HL-60/S4 treated with retinoic acid at 250 ng/mL for 4 days and 3 days (cell line): ENCODE measurements around the gene C1QTNF4.

Experiments used
- in situ Hi-C: fragments of 300-500 bp; cut with MboI; formaldehyde crosslinking; loops from 2 replicates; pipeline ENCODE4 v1.7.0; 2022; ENCODE audit warnings: low sequenced_read_pairs

Gene C1QTNF4

GRCh38 chr11:47593492-47593933, 698 bp downstream of the C1QTNF4 start:
- in situ Hi-C loops = no loop called here

GRCh38 chr11:47592970-47593369, 1.2 kb downstream of the C1QTNF4 start:
- in situ Hi-C loops = no loop called here

GRCh38 chr11:47592251-47592650, 2.0 kb downstream of the C1QTNF4 start:
- in situ Hi-C loops = no loop called here

GRCh38 chr11:47591764-47592163, 2.4 kb downstream of the C1QTNF4 start:
- in situ Hi-C loops = no loop called here

GRCh38 chr11:47589977-47590861, 4.0 kb downstream of the C1QTNF4 start:
- in situ Hi-C loops = no loop called here

GRCh38 chr11:47589584-47589976, 4.6 kb downstream of the C1QTNF4 start:
- in situ Hi-C loops = no loop called here

GRCh38 chr11:47589118-47589517, 5.1 kb downstream of the C1QTNF4 start:
- in situ Hi-C loops = no loop called here

- in situ Hi-C loops = no loop called here
Observed at GRCh38 chr11:47587723-47588326, 6.4 kb downstream of the C1QTNF4 start.

- in situ Hi-C loops = no loop called here
Observed at GRCh38 chr11:47587039-47587716, 7.0 kb downstream of the C1QTNF4 start.

DNA sequence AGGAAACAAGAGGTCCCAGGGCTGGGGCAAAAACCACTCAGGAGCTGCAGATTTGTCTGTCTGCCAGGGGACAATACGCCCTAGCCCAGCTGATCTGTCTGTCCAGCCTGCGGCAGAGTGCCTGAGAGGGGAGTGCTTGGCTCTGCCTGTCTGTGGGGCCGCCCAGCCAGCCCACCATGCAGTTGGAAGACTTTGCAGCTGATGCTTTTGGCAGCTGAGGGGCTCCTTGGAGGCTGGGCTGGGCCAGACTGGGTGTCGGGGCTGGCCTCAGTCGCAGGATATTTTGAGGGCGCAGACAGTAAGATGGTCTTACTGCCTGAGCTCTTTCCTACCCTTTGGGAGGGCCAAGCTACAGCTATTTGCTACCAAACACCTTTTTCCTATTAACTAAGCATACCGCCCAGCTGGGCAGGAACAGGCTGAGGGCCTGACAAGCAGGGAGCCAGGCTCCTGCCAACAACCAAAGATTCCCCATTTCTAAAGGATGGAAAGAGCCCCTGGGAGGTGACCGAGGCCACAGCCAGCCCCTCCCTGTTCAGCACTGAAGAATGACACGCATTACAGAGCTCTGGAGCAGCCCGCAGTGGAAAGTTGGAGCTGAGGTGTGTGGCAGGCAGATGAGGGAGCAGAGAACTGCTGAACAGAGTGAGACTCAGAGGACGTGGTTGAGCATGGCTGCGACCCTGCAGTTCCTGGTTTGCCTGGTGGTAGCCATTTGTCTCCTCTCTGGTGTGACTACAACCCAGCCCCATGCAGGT, 7.9 kb downstream of the C1QTNF4 start, which contains the start of gene FAM180B:
Gene FAM180B (plus strand): TSS at position 581 of the 758 bp plus-strand sequence. CDS start 91 bp downstream, at position 672.
- in situ Hi-C loops = no loop called here

DNA sequence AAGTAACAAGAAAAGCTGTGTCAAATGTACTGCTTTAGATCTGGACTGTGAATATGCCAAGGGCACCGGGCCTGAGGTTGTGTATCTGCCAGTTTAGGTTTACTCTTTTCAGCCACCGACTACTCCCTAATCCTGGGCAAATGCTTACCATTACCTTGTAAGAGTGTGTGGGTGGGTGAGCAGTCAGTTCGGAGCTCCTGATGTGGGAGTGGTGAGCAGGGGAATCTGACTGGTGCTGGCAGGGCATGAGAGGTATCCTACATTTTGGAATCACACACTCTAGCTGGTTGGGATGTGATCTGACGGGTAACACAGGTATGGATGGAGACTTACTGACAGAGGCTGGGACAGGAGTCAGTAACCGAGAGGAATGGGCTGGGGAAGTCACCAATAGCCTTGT, 10.4 kb downstream of the C1QTNF4 start:
- in situ Hi-C loops = no loop called here

GRCh38 chr11:47578524-47579494, 15.4 kb downstream of the C1QTNF4 start, which contains the start of the genes KBTBD4 and NDUFS3:
Gene KBTBD4, minus strand, starts transcription at chr11:47578970. Its CDS starts 19 bp downstream, at chr11:47578951.
Gene NDUFS3, plus strand, starts transcription at chr11:47579074. Its CDS starts 18 bp downstream, at chr11:47579092.
- in situ Hi-C loops = no loop called here

- in situ Hi-C loops = no loop called here
Observed at GRCh38 chr11:47577460-47578041, 16.7 kb downstream of the C1QTNF4 start.

DNA sequence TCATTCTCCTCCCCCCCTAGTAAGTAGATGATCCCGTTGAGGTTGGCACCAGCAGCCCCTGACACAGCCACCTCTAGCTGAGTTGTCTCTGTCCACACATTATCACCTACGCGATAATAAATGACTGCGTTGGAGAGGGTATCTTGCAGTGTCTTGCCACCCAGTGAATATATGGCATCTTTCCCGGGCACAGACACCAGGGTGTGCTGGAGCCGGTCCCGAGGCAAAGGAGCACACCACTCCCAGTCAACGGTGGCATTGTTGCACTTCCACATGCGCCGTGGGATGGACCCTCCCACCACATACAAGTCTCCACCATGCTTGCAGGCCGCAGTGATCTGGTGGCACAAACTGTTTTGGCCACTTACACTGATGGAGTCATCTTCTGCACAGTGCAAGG, 20.9 kb downstream of the C1QTNF4 start:
- in situ Hi-C loops = no loop called here

- in situ Hi-C loops = no loop called here
Observed at GRCh38 chr11:47572715-47573255, 21.4 kb downstream of the C1QTNF4 start.

DNA sequence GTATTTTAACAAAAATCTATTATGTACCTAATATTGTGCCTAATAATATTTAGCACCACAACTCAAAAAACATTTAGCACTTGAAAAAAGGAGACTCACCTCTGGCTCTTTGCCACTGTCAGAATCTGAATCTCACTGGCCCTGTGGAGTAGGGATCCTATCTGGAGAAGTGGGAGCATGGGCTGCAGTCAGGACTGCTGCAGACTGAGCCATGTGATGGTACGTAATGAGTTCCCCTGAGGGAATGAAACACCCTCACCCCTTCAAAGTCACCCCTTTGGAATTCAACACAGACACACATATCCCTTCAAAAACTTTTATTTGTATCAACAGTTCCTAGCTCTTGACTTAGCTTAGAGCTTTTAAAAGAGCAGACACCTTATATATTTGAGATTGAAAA, 22.3 kb downstream of the C1QTNF4 start:
- in situ Hi-C loops = no loop called here

- in situ Hi-C loops = no loop called here
Observed at GRCh38 chr11:47571357-47571729, 22.9 kb downstream of the C1QTNF4 start.

DNA sequence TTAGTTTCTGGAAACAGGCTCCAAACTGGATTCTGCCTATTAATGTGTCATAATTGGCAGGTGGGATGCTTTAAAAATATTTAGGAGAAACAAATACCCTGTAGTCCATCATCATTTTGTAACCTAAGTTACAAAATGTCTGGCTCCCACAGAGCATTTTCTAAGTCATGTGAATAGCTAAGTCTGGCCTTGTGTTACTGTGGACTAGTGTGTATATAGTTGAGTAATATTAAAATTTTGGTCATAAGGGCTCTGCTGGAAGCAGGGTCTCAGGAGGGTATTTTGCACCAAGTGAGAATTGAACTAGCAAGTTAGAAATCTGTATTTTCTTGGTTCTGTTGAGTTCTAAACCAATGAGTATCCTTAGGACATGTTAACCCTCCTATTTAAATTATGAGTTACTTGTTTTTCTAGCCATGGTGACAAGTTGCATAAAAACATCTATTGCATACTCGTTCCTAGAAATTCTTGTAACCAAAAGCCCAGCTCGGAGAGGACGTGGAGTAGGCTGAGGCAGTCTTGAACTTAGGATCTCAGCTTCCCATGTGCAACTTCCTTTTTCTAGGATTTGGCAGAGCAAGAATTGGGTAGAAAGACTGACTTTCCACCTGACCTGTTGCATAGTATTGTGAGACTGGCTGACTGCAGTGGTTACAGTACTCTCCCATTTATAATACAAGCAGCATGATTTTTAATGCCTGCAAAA, 23.4 kb downstream of the C1QTNF4 start:
- in situ Hi-C loops = no loop called here
